Psoas muscle (tissue), 8 donors: ENCODE data around the gene CRYBB2. TPM values are rescaled to one million over a fixed set of nuclear protein-coding genes. Genes with fewer than 3 reads are reported as not detected.
"Not testable (repeated sequence)": the region's sequence is repeated elsewhere in the genome, so short reads cannot be mapped to it uniquely, and the experiment has no call there.

Experiments
- ATAC-seq, 4 donors: fragments of 200-7000 bp; cut with Tn5 transposase; one replicate each; pipeline ENCODE4 v1.9.1; 2020; ENCODE audit warnings: moderate library complexity in 3 of 4, mild to moderate bottlenecking in 2 of 4
- DNase-seq, 2 donors: peaks; one replicate each; pipeline ENCODE4 v3.0.0-alpha.2; 2020
- H3K27ac ChIP-seq: fragments of 200-600 bp; one replicate; pipeline ENCODE4 v1.8.0; 2022
- H3K27me3 ChIP-seq, 3 donors: fragments of 200-600 bp in 1 of 3; one replicate each; pipeline versions ENCODE4 v1.6.1 to v1.8.0; 2013 to 2022; ENCODE audit warnings: low read length in 2 of 3, mild to moderate bottlenecking in 2 of 3, moderate library complexity in 1 of 3; ENCODE audit not compliant: insufficient read depth in 3 of 3
- H3K36me3 ChIP-seq, 2 donors: fragments of 200-600 bp in 1 of 2; one replicate each; pipeline versions ENCODE4 v1.6.1 to v1.8.0; 2013 to 2022; ENCODE audit warnings: low read depth in 1 of 2, mild to moderate bottlenecking in 1 of 2, moderate library complexity in 1 of 2; ENCODE audit not compliant: insufficient read depth in 1 of 2
- H3K4me1 ChIP-seq: fragments of 200-600 bp; one replicate; pipeline ENCODE4 v1.8.0; 2022
- H3K4me3 ChIP-seq: fragments of 200-600 bp; one replicate; pipeline ENCODE4 v1.8.0; 2022; ENCODE audit warnings: mild to moderate bottlenecking
- H3K9me3 ChIP-seq: fragments of 200-600 bp; one replicate; pipeline ENCODE4 v1.8.0; 2022
- WGBS, 3 donors: extraction: QIAGEN DNeasy Blood & Tissue Kit; methylation state at CpG; one replicate each; pipeline versions ENCODE4 v1.1.6 to v1.1.7; 2013; 5-methylcytosine and 5-hydroxymethylcytosine counted together
- intact Hi-C, 2 donors: fragments of 100-400 bp; cut with DNase I; formaldehyde crosslinking; loops; one replicate each; pipeline versions ENCODE4 v1.11.0 to v1.14.2; 2022
- polyA plus RNA-seq, 3 donors: library from polyadenylated mRNA; stranded (reverse); fragments of 200-250 nt; gene quantifications; one replicate each; pipeline ENCODE4 v1.2.3, GENCODE V29; 2013
- total RNA-seq, 4 donors: library from RNA; stranded (reverse); fragmentation: NEBNext Ultra II Directional in 2 of 4; extraction: Animal tissue kit (Norgen Biotek cat#: 25700) in 2 of 4; gene quantifications; one replicate each; pipeline versions ENCODE4 v1.2.1 to v1.2.4, GENCODE V29; 2021 to 2023
- TF ChIP-seq, protein P1 (sequence below): fragments of 200-600 bp; IDR thresholded peaks from one replicate; pipeline ENCODE4 v1.8.0; 2022; ENCODE audit warnings: antibody characterized with exemption
- donor health status: healthy with polysubstance abuse.
- donor health status: DM: no; HTN: no; CAD: no; lungs with moderate emphysema.
- donor health status: Bipolar disorder and iron deficiency.
- donor health status: healthy.
- donor health status: DM: yes; HTN: yes; CAD: no.
- donor health status: DM: no; HTN: no; CAD: no.
- donor health status: DM: no; HTN: no; CAD: no.
- donor health status: DM: yes; HTN: yes; CAD: no.

The CRYBB2 gene
- total and polyA plus RNA-seq, 7 donors, result 0.04 TPM; not detected in 6

DNA sequence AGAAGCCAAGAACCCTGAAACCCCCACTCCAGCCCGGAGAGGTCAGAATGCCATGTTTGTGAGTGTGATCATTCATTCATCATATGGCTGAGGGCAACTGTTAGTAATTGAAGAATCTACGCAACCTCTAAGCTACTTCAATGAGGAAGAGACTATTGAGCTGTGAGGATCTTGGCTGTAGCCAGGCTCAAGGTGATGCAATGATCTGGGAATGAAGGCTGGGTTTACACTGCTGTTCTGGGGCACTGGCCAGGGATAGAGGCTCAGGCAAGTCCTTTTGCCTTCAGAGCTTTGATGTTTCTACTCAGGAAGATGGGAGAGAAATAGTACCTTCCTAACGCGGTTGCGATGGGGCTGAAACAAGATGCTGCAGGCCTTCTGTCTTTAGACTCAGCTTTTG, 12.9 kb downstream of the CRYBB2 start:
- no peak for ATAC-seq
- Histone ChIP-seq H3K4me3 (no peak overlapping the region), H3K27me3 (peaks cover 0 to 37% (median 0%) of the 10 kb centered on the region in 3 donors), H3K27ac (no peak overlapping the region), H3K36me3 (no peaks in the 10 kb centered on the region), H3K9me3 (no peaks in the 10 kb centered on the region), H3K4me1 (no peaks in the 10 kb centered on the region)
- no peak for DNase-seq
- TF ChIP-seq, protein P1, sequence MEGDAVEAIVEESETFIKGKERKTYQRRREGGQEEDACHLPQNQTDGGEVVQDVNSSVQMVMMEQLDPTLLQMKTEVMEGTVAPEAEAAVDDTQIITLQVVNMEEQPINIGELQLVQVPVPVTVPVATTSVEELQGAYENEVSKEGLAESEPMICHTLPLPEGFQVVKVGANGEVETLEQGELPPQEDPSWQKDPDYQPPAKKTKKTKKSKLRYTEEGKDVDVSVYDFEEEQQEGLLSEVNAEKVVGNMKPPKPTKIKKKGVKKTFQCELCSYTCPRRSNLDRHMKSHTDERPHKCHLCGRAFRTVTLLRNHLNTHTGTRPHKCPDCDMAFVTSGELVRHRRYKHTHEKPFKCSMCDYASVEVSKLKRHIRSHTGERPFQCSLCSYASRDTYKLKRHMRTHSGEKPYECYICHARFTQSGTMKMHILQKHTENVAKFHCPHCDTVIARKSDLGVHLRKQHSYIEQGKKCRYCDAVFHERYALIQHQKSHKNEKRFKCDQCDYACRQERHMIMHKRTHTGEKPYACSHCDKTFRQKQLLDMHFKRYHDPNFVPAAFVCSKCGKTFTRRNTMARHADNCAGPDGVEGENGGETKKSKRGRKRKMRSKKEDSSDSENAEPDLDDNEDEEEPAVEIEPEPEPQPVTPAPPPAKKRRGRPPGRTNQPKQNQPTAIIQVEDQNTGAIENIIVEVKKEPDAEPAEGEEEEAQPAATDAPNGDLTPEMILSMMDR, result no peak
- intact Hi-C loops, result no loop called here
- 49 to 72% (median 67%) methylated on average over 5 of the region's 5 CpGs for WGBS, 3 donors

DNA sequence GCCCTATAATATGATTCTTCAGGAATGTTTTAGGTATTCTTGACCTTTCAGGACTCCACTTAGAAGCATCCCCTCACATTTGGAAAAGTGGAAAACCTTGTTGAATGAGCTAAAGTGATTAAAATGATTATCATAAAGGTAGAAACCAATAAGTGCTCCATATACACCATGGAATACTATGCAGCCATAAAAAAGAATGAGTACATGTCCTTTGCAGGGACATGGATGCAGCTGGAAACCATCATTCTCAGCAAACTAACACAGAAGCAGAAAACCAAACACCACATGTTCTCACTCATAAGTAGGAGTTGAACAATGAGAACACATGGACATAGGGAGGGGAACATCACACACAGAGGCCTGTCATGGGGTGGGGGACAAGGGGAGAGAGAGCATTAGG, 14.3 kb downstream of the CRYBB2 start:
- H3K36me3 ChIP-seq, H3K27ac ChIP-seq, DNase-seq, H3K9me3 ChIP-seq, ATAC-seq, H3K4me1 ChIP-seq, intact Hi-C loops, H3K4me3 ChIP-seq: not testable (repeated sequence)
- H3K27me3 ChIP-seq, result peaks cover 0 to 41% (median 0%) of the 10 kb centered on the region in 3 donors

DNA sequence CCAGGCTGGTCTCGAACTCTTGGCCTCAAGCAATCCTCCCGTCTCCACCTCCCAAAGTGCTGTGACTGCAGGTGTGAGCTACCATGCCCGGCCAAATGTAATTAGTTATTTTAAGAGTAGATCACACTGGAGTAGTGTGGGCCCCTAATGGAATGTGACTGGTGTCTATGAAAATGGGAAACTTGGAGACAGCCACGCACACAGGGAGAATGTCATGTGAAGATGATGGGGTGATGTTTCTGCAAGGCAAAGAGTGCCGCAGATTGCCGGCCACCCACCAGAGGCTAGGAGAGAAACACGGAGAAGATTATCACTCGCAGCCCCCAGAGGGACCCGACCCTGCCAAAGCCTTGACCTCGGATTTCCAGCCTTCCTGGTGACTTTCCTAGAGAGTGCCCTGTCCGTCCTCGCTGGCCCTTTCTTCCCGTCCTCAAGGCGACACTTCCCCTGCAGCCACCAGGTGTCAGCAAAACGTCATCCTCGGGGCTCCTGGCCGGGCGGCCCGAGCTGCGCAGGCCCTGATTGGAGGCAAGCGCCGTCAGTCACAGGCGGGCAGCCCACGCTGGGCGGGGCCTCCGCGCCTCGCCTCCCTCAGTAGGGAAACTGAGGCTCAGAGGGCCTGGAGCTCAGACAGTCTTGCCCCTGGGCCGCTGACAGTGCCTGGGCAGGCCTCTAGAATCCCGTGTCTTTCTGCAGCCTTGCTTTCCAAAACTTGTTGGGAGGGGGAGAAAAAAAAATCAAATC, 16.3 kb downstream of the CRYBB2 start:
- TF ChIP-seq, protein P1, result peak; percentile 49
- ATAC-seq, result peak; percentile 84 to 92 (median 89)
- intact Hi-C loops, result no loop called here
- H3K4me1 ChIP-seq, result no peaks in the 10 kb centered on the region
- peaks cover 0 to 41% (median 0%) of the 10 kb centered on the region in 3 donors for H3K27me3 ChIP-seq
- peak; percentile 67 to 77 for DNase-seq
- H3K27ac ChIP-seq, result no peak overlapping the region
- H3K4me3 ChIP-seq, result no peak overlapping the region
- H3K9me3 ChIP-seq, result no peaks in the 10 kb centered on the region
- 13 to 14% (median 13%) methylated on average over 27 to 30 of the region's 30 CpGs for WGBS, 3 donors
- H3K36me3 ChIP-seq, result no peaks in the 10 kb centered on the region

DNA sequence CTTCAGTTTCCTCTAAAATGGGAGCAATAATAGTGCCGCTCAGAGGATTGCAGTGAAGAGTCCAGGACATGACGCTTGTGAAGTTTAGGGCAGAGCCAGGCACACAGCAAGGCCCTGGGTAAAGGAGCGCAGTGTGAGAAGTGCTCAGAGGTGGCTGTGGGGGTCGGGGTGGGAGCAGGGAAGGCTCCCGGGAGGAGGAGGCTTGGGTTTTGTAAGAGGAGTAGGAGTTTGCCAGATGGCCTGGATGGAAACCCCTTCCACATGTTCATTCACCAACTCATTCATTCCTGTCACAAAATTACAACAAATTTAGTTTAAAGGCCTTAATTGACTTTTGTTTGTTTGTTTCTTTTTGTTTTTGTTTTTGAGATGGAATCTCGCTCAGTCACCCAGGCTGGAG, 17.0 kb downstream of the CRYBB2 start:
- Histone ChIP-seq H3K9me3 (no peaks in the 10 kb centered on the region), H3K27ac (no peak overlapping the region), H3K27me3 (peaks cover 0 to 41% (median 0%) of the 10 kb centered on the region in 3 donors), H3K4me1 (no peaks in the 10 kb centered on the region), H3K4me3 (no peak overlapping the region), H3K36me3 (no peaks in the 10 kb centered on the region)
- DNase-seq (no peak), ATAC-seq (no peak)
- whole genome bisulfite sequencing, 3 donors, result 87 to 91% (median 90%) methylated on average over 6 of the region's 6 CpGs
- TF ChIP-seq, protein P1, result no peak
- intact Hi-C loops, result no loop called here

DNA sequence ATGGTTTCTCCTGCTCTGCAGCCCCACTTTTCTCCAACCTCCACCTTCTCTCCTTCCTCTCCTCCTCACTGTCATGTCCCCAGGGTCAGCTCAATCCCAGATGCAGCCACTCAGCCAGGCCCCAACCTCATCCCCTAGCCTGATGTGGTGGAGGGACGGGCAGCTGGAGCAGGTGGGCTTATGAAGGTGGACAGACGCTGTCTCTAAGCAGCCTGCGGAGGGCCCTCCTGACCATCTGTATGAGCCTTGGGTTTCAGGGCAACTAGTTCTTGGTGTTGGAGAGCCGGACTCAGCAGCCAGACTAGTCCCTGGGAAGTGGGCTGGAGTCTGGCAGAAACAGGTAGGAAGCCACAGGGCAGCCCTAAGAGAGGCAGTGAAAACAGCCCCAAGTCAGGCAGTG, 18.1 kb downstream of the CRYBB2 start:
- intact Hi-C loops, result no loop called here
- Histone ChIP-seq H3K36me3 (no peaks in the 10 kb centered on the region), H3K27ac (no peak overlapping the region), H3K4me3 (no peak overlapping the region), H3K4me1 (no peaks in the 10 kb centered on the region), H3K9me3 (no peaks in the 10 kb centered on the region), H3K27me3 (peaks cover 0 to 39% (median 0%) of the 10 kb centered on the region in 3 donors)
- DNase-seq (no peak), ATAC-seq (no peak)
- TF ChIP-seq, protein P1, result no peak
- 80% methylated on average over 4 of the region's 4 CpGs for WGBS, 3 donors

DNA sequence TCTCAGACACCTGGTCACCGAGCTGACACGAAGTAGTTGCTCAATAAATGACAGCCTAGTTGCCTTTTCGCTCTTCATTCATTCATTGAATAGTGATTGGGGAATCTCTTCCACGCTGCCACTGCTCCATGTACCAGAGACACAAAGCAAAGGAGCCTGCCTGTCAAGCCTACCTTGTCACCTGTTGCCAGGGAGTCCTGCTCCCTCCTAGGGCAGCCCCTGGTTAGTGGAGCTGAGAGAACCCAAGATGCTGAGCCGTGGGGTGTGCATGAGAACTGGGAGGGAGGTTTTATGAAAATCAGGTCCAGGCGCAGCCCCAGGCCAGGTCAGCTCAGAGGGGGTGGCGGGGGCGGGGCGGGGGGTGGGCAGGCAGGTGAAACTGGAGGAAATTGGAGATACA, 18.6 kb downstream of the CRYBB2 start:
- H3K4me1 ChIP-seq, intact Hi-C loops, H3K4me3 ChIP-seq, H3K27ac ChIP-seq, DNase-seq, H3K36me3 ChIP-seq, H3K9me3 ChIP-seq, ATAC-seq: not testable (repeated sequence)
- peaks cover 0 to 33% (median 0%) of the 10 kb centered on the region in 3 donors for H3K27me3 ChIP-seq
- 58 to 69% (median 62%) methylated on average over 7 to 9 of the region's 9 CpGs for WGBS, 3 donors

DNA sequence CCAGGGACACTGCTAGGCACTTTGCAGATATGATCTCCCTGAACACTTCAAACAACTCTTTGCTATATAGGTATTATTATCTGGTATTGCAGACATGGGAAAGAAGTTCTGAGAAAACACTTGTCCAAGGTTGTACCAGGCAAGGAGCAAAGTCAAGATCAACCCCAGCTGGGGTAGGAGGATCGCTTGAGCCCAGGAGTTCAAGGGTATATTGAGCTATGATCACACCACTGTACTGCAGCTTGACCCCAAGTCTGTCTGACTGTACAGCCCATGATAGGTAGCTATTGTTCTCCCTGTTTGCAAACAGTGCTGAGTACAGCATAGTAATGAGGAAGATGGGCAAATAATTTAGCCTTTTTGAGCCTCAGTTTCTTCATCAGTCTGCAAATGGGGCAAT, 35.7 kb downstream of the CRYBB2 start:
- ATAC-seq, H3K36me3 ChIP-seq: not testable (repeated sequence)

DNA sequence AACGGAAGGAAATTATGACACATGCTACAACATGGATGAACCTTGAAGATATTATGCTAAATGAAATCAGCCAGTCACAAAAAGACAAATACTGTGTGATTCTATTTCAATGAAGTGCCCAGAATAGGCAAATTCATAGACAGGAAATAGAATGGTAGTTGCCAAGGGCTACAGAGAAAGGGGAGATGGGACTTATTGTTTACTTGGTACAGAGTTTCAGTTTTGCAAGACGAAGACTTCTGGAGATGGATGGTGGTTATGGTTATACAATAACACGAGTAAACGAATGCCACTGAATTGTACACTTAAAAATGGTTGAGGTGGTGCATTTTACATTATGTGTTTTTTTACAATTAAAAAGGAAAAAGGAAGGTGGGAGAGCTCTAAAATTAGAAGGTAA, 48.1 kb downstream of the CRYBB2 start:
- ATAC-seq, H3K27ac ChIP-seq, H3K4me3 ChIP-seq, intact Hi-C loops, DNase-seq, H3K27me3 ChIP-seq, H3K9me3 ChIP-seq, H3K36me3 ChIP-seq, H3K4me1 ChIP-seq: not testable (repeated sequence)
- 73 to 80% (median 75%) methylated on average over 4 of the region's 4 CpGs for WGBS, 3 donors

More for the DNA sequence above, 35.7 kb downstream of the CRYBB2 start:
- intact Hi-C loops, H3K9me3 ChIP-seq, H3K27ac ChIP-seq, DNase-seq, H3K27me3 ChIP-seq, H3K4me3 ChIP-seq, H3K4me1 ChIP-seq: not testable (repeated sequence)
- 59 to 86% (median 83%) methylated on average over 1 of the region's 1 CpG for WGBS, 3 donors
